ENCODE data around the gene AMMECR1. TPM values are rescaled to one million over a fixed set of nuclear protein-coding genes. Genes with fewer than 3 reads are reported as not detected.

The AMMECR1 gene
- polyA plus RNA-seq, 3 donors: 2.1 to 3.3 (median 2.9) TPM

DNA sequence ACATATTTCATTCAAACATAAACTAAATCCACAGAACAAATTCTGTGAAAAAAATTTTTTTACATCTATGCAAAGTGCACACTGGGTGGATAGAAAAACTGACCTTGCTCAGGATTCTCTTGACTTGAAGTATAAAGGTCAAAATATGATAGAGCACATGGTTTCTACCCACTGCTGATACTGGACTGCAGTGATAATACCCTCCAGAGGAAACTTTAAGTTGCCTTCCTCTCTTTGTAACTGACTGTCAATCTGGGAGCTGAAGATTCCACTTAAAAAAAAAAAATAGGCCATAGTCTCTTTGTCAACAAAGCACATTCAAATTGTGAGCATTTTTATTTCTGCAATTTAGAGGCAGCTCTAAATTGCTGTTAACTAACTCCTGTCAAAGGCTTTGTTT is 3.2 kb upstream of the AMMECR1 start:
- Mint-ChIP-seq H3K9me3 (peaks cover 0 to 9% (median 4%) of the 10 kb centered on the region in 7 donors), H3K36me3 (no peaks in the 10 kb centered on the region), H3K27me3 (ENCODE audit: low read depth in 3 of 3) (peaks cover 0 to 9% (median 1%) of the 10 kb centered on the region in 3 donors), H3K4me1 (peaks cover 12% of the 10 kb centered on the region), H3K4me3 (no peak overlapping the region), H3K27ac (no peak overlapping the region)
- no peaks in the 10 kb centered on the region for H3K9me3 ChIP-seq (replicated peaks in 1 of 2; ENCODE audit: control insufficient read depth in 1 of 2, insufficient read depth in 1 of 2, low read length in 2 of 2)
- no peak overlapping the region for H3K27ac ChIP-seq (ENCODE audit: low read depth in 1 of 2, low read length in 2 of 2)
- intact Hi-C loops (cut with micrococcal nuclease): no loop called here
- H3K4me1 ChIP-seq (ENCODE audit: control insufficient read depth in 1 of 2, insufficient read depth in 2 of 2, low read length in 2 of 2): peaks cover 7 to 16% of the 10 kb centered on the region in 2 donors
- no peak overlapping the region for H3K4me3 ChIP-seq (replicated peaks in 1 of 3; ENCODE audit: low read depth in 2 of 3, low read length in 3 of 3)
- DNase-seq: no peak
- no peak overlapping the region for H2AFZ ChIP-seq (ENCODE audit: insufficient read depth, low read depth, low read length, poor library complexity, severe bottlenecking)
- H3K36me3 ChIP-seq (replicated peaks in 1 of 2; ENCODE audit: control insufficient read depth in 1 of 2, insufficient read depth in 2 of 2, low read length in 2 of 2): no peaks in the 10 kb centered on the region
- H4K20me1 ChIP-seq (ENCODE audit: insufficient read depth, low read length): no peaks in the 10 kb centered on the region
- H3K4me2 ChIP-seq (replicated peaks; ENCODE audit: extremely low read depth, low read length, poor library complexity, severe bottlenecking): no peak overlapping the region
- no peak overlapping the region for H3K9ac ChIP-seq (ENCODE audit: insufficient read depth, low read length, poor library complexity, severe bottlenecking)
- no peak for TF ChIP-seq CTCF (IDR thresholded peaks at IDR 0.05)
- H3K27me3 ChIP-seq (ENCODE audit: control insufficient read depth in 2 of 2, insufficient read depth in 2 of 2, low read length in 2 of 2): peaks cover 0 to 2% of the 10 kb centered on the region in 2 donors
- peaks cover 14% of the 10 kb centered on the region for H3K79me2 ChIP-seq (ENCODE audit: insufficient read depth, low read length)

- no peak for DNase-seq
- Histone ChIP-seq H4K20me1 (ENCODE audit: insufficient read depth, low read length) (no peaks in the 10 kb centered on the region), H3K27ac (ENCODE audit: low read depth in 1 of 2, low read length in 2 of 2) (no peak overlapping the region), H2AFZ (ENCODE audit: insufficient read depth, low read depth, low read length, poor library complexity, severe bottlenecking) (no peak overlapping the region), H3K36me3 (replicated peaks in 1 of 2; ENCODE audit: control insufficient read depth in 1 of 2, insufficient read depth in 2 of 2, low read length in 2 of 2) (no peaks in the 10 kb centered on the region), H3K9ac (ENCODE audit: insufficient read depth, low read length, poor library complexity, severe bottlenecking) (no peak overlapping the region), H3K79me2 (ENCODE audit: insufficient read depth, low read length) (peaks cover 20% of the 10 kb centered on the region), H3K4me1 (ENCODE audit: control insufficient read depth in 1 of 2, insufficient read depth in 2 of 2, low read length in 2 of 2) (peaks cover 7 to 20% of the 10 kb centered on the region in 2 donors), H3K4me3 (replicated peaks in 1 of 3; ENCODE audit: low read depth in 2 of 3, low read length in 3 of 3) (no peak overlapping the region), H3K4me2 (replicated peaks; ENCODE audit: extremely low read depth, low read length, poor library complexity, severe bottlenecking) (no peak overlapping the region), H3K27me3 (ENCODE audit: control insufficient read depth in 2 of 2, insufficient read depth in 2 of 2, low read length in 2 of 2) (peaks cover 0 to 2% of the 10 kb centered on the region in 2 donors), H3K9me3 (replicated peaks in 1 of 2; ENCODE audit: control insufficient read depth in 1 of 2, insufficient read depth in 1 of 2, low read length in 2 of 2) (no peaks in the 10 kb centered on the region)
- Mint-ChIP-seq H3K36me3 (no peaks in the 10 kb centered on the region), H3K27ac (no peak overlapping the region), H3K9me3 (peaks cover 0 to 9% (median 3%) of the 10 kb centered on the region in 7 donors), H3K4me3 (no peak overlapping the region), H3K27me3 (ENCODE audit: low read depth in 3 of 3) (peaks cover 0 to 9% (median 1%) of the 10 kb centered on the region in 3 donors), H3K4me1 (peaks cover 16% of the 10 kb centered on the region)
- no peak for TF ChIP-seq CTCF (IDR thresholded peaks at IDR 0.05)
- intact Hi-C loops (cut with micrococcal nuclease): no loop called here
- no CpG with 5 or more reads among the region's 3 CpGs for WGBS (ENCODE audit: insufficient coverage)
Measured at GRCh38 chrX:110320381-110320987, 2.6 kb upstream of the AMMECR1 start.

All from CD14-positive monocyte (primary cell).